Stromal cell of bone marrow (primary cell): ENCODE results near the gene SHROOM1.
"Not testable (repeated sequence)": the region's sequence is repeated elsewhere in the genome, so short reads cannot be mapped to it uniquely, and the experiment has no call there.

Source experiments
- DNase-seq: peaks from one replicate; pipeline ENCODE4 v3.0.0-alpha.2; 2012; ENCODE audit warnings: low read depth

SHROOM1 gene

DNA sequence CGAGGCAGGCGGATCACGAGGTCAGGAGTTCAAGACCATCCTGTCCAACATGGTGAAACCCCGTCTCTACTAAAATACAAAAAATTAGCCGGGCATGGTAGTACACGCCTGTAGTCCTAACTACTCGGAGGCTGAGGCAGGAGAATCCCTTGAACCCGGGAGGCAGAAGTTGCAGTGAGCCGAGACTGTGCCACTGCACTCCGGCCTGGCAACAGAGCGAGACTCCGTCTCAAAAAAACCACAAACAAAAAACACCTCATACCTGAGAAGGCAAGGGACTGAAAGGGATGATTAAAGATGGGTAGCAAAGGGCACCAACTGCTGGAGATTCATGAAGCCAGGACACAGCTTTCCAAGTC lies 23.7 kb downstream of the SHROOM1 start:
- DNase-seq = not testable (repeated sequence)

GRCh38 chr5:132805872-132806271 lies 24.6 kb downstream of the SHROOM1 start:
- not testable (repeated sequence) for DNase-seq

DNA sequence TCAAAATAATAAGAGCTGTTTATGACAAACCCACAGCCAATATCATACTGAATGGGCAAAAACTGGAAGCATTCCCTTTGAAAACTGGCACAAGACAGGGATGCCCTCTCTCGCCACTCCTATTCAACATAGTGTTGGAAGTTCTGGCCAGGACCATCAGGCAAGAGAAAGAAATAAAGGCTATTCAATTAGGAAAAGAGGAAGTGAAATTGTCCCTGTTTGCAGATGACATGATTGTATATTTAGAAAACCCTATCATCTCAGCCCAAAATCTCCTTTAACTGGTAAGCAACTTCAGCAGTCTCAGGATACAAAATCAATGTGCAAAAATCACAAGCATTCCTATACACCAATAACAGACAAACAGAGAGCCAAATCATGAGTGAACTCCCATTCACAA lies 26.2 kb downstream of the SHROOM1 start:
- DNase-seq = not testable (repeated sequence)

DNA sequence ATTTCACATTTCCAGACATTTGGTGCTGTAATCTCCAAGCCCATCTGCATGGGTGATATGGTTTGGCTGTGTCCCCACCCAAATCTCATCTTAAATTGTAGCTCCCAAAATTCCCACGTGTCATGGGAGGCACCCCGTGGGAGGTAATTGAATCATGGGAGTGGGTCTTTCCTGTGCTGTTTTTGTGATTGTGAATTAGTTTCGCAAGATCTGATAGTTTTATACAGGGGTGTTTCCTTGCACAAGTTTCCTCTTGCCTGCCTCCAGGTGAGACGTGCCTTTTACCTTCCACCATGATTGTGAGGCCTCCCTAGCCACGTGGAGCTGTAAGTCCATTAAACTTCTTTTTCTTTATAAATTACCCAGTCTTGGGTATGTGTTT lies 27.8 kb downstream of the SHROOM1 start:
- DNase-seq = not testable (repeated sequence)

GRCh38 chr5:132802044-132802684 lies 28.3 kb downstream of the SHROOM1 start:
- DNase-seq = no peak

DNA sequence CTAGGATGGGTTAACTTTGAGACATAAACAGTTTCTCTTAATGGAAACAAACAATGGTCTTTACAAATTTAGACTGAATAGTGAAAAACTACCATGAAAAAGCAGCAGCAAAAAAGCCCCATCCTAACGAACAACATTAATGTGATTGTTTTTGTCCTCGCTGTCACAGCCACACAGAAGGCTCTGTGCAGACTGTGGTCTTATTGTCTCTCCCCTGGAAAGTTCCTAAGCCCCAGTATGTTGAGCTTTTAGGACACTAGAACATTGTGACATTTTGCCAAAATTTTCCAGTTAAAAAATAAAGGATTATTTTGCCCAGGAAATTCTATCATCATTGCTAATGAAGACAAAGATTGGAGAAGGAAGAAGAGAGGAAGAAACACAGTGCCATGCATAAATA lies 29.9 kb downstream of the SHROOM1 start:
- no peak for DNase-seq

GRCh38 chr5:132799392-132799791 lies 31.1 kb downstream of the SHROOM1 start:
- DNase-seq = no peak

DNA sequence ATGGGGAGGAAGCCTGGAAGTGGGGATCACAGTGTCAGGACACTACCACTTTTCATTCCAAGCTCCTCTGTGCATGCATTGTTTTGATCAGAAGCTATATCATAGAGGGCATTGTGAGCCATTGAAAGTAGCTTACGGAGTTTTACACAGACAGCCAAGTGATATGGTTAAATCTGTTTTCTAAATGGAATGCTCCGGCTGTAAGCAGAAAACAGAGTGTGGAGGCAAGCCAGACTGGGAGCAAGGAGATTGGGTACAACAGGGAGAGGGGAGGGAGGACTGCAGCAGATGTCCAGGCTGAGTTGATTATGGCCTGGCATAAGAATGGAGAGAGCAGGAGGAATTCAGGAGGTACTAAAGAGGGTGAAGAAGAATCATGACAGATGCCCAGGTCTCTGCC lies 32.8 kb downstream of the SHROOM1 start:
- DNase-seq = no peak

GRCh38 chr5:132791026-132791425 lies 39.4 kb downstream of the SHROOM1 start:
- DNase-seq = no peak

DNA sequence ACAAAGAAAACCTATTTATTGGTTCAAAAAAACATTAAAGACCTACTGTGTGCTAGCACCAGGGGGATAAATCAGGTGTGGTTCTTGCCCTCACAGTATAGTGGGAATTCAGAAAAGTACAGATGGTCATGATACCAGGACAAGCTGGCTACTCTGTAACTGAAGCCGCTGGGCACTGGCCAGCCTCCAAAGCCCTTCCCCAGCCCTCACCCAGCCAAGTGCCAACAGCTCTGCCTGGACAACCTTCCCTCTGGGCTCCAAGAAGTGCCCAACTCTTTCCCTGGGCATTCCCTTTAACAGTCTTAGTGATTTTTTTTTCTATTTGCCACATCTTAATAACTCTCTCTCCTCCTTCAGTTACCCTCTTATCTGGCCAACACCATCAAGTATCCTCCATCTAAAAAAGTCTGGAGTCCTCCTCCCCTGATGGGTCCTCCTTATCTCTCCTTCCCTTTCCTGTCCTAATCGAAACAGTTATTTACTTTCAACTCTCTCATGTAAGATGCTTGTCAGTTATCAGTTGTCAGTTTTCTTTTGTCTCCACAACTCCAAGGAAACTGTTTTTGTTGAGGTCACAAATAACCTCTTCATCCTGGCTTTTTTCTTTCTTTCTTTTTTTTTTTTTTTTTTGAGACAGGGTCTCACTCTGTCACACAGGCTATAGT lies 40.1 kb downstream of the SHROOM1 start:
- no peak for DNase-seq

DNA sequence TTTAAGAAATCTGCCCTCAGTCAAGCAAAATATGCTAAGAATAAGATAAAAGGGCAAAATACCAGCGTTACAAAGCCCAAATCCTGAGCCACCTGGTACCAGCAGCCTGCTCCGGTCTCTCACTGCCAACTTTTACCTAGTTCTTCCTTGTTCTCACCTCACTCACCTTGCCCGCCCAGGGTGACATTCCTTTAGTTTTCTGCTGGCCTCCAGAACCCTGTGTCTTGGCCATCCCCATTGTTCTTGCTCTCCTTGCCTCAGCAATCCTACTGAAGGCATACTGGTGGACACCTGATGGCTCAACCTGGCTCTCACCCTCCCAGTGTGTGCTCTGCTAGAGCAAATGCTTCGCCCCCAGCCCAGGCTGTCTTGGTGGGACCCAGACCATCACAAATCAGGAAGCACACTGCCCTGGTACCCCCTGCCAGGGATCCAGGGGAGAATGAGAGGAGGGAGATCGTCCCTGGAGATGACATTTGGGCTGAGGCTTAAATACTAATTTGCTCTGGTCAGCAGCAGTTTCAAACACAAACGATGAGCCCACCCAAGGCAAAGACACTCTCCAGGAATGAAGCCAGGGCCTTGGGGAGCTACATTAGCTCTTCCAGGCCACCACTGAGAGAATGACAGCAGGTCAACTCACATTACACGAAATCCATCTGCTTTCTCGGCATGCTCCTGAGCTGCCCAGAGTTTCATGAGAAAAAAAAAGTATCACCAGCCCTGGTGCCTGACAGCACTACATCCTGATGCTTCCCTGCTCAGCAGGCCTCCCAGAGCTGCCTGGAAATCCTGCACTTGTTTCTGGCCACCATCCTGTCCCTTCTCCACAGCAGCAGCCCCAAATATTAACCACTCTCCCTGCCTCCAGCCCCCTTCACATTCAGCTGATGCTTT lies 41.2 kb downstream of the SHROOM1 start:
- no peak for DNase-seq

- DNase-seq = no peak
Measured at GRCh38 chr5:132788508-132788907, 41.9 kb downstream of the SHROOM1 start.

- peak; percentile 51 for DNase-seq
Measured at GRCh38 chr5:132787076-132787475, 43.4 kb downstream of the SHROOM1 start.

- no peak for DNase-seq
Measured at GRCh38 chr5:132785864-132786263, 44.6 kb downstream of the SHROOM1 start.

- peak; percentile 40 for DNase-seq
Measured at GRCh38 chr5:132785365-132785764, 45.1 kb downstream of the SHROOM1 start.

DNA sequence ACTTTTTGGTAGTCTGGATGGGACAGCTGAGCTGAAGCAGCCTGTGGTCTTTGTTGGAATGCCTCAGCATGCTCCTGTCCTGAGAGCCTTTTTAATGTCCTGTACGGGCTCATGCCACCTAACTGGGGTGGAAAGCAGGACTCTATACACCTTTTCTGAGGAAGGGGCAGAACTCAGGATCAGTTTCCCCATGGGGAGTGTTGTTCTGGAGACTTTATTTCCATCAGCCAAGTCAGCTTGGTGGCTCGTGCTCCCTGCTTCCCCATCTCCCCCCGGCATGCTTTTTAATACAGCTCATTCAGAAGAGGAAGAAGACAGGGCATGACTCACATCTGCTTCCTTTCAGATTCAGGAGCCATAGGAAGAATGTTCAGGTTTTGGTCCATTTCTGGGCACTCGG lies 48.3 kb downstream of the SHROOM1 start:
- DNase-seq = no peak

GRCh38 chr5:132781029-132781428 lies 49.4 kb downstream of the SHROOM1 start:
- no peak for DNase-seq

- no peak for DNase-seq
Measured at GRCh38 chr5:132780577-132780976, 49.9 kb downstream of the SHROOM1 start.

- no peak for DNase-seq
Measured at GRCh38 chr5:132779961-132780360, 50.5 kb downstream of the SHROOM1 start.

DNA sequence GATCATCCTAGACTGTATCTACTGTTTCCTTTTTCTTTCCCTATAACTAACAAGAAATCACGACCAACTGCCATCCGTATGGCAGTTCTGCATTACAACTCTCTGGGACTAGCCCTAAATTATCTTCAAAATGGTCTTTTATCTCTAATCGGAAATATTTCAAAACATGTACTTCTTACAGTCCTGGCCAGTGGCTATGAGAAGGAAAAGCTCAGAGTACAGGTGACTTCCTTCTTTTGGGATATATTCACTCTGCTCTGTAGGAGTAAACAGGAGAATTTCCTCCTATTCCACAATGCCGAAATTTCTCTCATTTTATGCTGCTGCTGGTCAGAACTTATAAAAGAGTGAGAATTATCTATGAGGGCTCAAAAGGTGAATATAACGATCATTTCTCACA lies 51.6 kb downstream of the SHROOM1 start:
- no peak for DNase-seq

GRCh38 chr5:132778129-132778528 lies 52.3 kb downstream of the SHROOM1 start:
- DNase-seq = no peak

- no peak for DNase-seq
Measured at GRCh38 chr5:132777209-132778069, 53.0 kb downstream of the SHROOM1 start, which contains the start of gene SEPTIN8. Gene SEPTIN8 (minus strand): TSS chr5:132777239. CDS start chr5:132777137, 102 bp downstream.
